Osteoblast (primary cell): ENCODE measurements around the gene DUS2. TPM values are rescaled to one million over a fixed set of nuclear protein-coding genes. Genes with fewer than 3 reads are reported as not detected.

Experiments used
- DNase-seq: peaks from one replicate; pipeline ENCODE4 v3.0.0; 2011; ENCODE audit warnings: low spot score, mixed read lengths; ENCODE audit not compliant: insufficient read length; ENCODE audit errors: missing footprints
- H2AFZ ChIP-seq: 2 replicates; pipeline ENCODE4 v1.6.0; 2011; ENCODE audit warnings: mild to moderate bottlenecking, low read length
- H3K27ac ChIP-seq: 2 replicates; pipeline ENCODE4 v1.5.1; 2011; ENCODE audit warnings: mild to moderate bottlenecking, low read depth, low read length, moderate library complexity
- H3K27me3 ChIP-seq: 2 replicates; pipeline ENCODE4 v1.6.0; 2012; ENCODE audit warnings: mild to moderate bottlenecking, control low read depth, inconsistent platforms, low read length, moderate library complexity; ENCODE audit not compliant: insufficient read depth
- H3K36me3 ChIP-seq: 2 replicates; pipeline ENCODE4 v1.5.1; 2011; ENCODE audit warnings: mild to moderate bottlenecking, low read length, control low read depth, moderate library complexity; ENCODE audit not compliant: insufficient read depth
- H3K4me1 ChIP-seq: 2 replicates; pipeline ENCODE4 v1.5.1; 2011; ENCODE audit warnings: mild to moderate bottlenecking, low read length, control low read depth, moderate library complexity; ENCODE audit not compliant: insufficient read depth
- H3K4me2 ChIP-seq: 2 replicates; pipeline ENCODE4 v1.6.0; 2011; ENCODE audit warnings: mild to moderate bottlenecking, low read length; ENCODE audit not compliant: insufficient read depth
- H3K4me3 ChIP-seq: fragments of 200-600 bp; sonication (generic); 3 replicates; pipeline ENCODE4 v1.5.1; 2012; ENCODE audit warnings: mild to moderate bottlenecking, low read length, inconsistent platforms; ENCODE audit not compliant: insufficient read depth
- H3K79me2 ChIP-seq: 2 replicates; pipeline ENCODE4 v1.6.0; 2012; ENCODE audit warnings: mild to moderate bottlenecking, low read length, control low read depth, inconsistent platforms; ENCODE audit not compliant: insufficient read depth
- H3K9me3 ChIP-seq: 2 replicates; pipeline ENCODE4 v1.5.1; 2011; ENCODE audit warnings: low read depth, low read length, control low read depth
- H4K20me1 ChIP-seq: 2 replicates; pipeline ENCODE4 v1.6.0; 2012; ENCODE audit warnings: mild to moderate bottlenecking, low read length, control low read depth; ENCODE audit not compliant: insufficient read depth
- total RNA-seq: library from RNA; depleted of rRNA; stranded (reverse); fragments of >200 nt; gene quantifications from 2 replicates; pipeline ENCODE4 v1.2.3, GENCODE V29; 2012
- TF ChIP-seq, protein P1 (sequence below): IDR thresholded peaks from 2 replicates; pipeline ENCODE4 v1.5.1; 2011; ENCODE audit warnings: mild to moderate bottlenecking, low read depth, low read length, moderate library complexity; ENCODE audit errors: extremely low read depth

The DUS2 gene
- total RNA-seq, 1 donor: 8.7 TPM

DNA sequence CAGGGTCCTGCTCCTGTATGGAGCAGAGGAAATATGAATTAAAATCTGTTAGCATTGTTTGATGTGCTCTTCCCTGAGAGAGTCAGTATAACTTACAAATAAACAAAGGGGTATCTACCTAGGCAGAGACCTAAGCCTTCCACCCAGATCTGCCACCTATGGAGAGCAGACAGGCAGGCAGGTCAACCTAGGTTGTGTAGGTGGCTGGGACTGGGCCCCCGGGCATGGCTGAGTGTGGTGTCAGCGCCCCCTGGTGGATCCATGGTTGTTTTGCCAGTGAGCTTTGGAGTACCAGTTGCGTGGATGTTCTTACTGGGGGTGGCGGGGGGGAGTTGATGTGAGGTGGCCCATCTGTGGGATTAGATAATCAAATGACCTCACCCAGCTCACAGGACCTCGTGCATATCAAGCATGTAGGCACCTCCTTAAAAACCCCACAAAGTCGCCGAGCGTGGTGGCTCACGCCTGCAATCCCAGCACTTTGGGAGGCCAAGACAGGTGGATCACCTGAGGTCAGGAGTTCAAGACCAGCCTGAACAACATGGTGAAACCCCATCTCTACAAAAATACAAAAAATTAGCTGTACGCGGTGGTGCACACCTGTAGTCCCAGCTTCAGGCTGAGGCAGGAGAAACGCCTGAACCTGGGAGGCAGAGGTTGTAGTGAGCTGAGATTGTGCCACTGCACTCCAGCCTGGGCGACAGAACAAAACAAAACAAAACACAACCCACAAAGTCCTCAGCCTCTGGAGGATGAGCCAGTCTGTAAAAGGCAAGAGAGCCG lies 17.6 kb downstream of the DUS2 start:
- Histone ChIP-seq H3K27me3 (no peaks in the 10 kb centered on the region), H3K27ac (no peak overlapping the region), H3K4me1 (no peaks in the 10 kb centered on the region), H3K36me3 (peaks cover 3% of the 10 kb centered on the region), H2AFZ (no peak overlapping the region), H3K9me3 (no peaks in the 10 kb centered on the region), H3K79me2 (no peaks in the 10 kb centered on the region), H4K20me1 (no peaks in the 10 kb centered on the region), H3K4me2 (no peak overlapping the region), H3K4me3 (no peak overlapping the region)
- peak; percentile 84 for DNase-seq
- TF ChIP-seq, protein P1, sequence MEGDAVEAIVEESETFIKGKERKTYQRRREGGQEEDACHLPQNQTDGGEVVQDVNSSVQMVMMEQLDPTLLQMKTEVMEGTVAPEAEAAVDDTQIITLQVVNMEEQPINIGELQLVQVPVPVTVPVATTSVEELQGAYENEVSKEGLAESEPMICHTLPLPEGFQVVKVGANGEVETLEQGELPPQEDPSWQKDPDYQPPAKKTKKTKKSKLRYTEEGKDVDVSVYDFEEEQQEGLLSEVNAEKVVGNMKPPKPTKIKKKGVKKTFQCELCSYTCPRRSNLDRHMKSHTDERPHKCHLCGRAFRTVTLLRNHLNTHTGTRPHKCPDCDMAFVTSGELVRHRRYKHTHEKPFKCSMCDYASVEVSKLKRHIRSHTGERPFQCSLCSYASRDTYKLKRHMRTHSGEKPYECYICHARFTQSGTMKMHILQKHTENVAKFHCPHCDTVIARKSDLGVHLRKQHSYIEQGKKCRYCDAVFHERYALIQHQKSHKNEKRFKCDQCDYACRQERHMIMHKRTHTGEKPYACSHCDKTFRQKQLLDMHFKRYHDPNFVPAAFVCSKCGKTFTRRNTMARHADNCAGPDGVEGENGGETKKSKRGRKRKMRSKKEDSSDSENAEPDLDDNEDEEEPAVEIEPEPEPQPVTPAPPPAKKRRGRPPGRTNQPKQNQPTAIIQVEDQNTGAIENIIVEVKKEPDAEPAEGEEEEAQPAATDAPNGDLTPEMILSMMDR: peak; percentile 88

DNA sequence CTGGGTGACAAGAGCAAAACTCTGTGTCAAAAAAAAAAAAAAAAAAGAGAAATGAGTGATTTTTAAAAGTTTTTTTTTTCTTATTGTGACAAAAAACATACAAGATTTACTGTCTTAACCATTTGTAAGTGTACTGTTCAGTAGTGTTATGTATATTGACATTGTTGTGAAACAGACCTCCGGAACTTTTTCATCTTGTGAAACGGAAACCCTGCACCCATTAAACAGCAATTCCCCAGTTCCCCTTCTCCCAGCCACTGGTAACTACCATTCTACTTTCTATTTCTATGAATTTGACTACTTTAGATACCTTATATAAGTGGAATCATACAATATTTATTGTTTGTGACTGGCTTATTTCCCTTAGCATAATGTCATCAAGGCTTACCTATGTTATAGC lies 18.7 kb downstream of the DUS2 start:
- Histone ChIP-seq H3K27me3 (no peaks in the 10 kb centered on the region), H4K20me1 (no peaks in the 10 kb centered on the region), H2AFZ (no peak overlapping the region), H3K9me3 (no peaks in the 10 kb centered on the region), H3K27ac (no peak overlapping the region), H3K36me3 (peaks cover 3% of the 10 kb centered on the region), H3K4me2 (no peak overlapping the region), H3K4me3 (no peak overlapping the region), H3K4me1 (no peaks in the 10 kb centered on the region), H3K79me2 (no peaks in the 10 kb centered on the region)
- DNase-seq: no peak
- TF ChIP-seq, protein P1: no peak

GRCh38 chr16:68046106-68046505 lies 23.0 kb downstream of the DUS2 start:
- no peaks in the 10 kb centered on the region for H3K9me3 ChIP-seq
- no peaks in the 10 kb centered on the region for H4K20me1 ChIP-seq
- H2AFZ ChIP-seq: no peak overlapping the region
- no peak overlapping the region for H3K27ac ChIP-seq
- peaks cover 9% of the 10 kb centered on the region for H3K36me3 ChIP-seq
- H3K27me3 ChIP-seq: no peaks in the 10 kb centered on the region
- H3K4me2 ChIP-seq: no peak overlapping the region
- no peak for DNase-seq
- H3K4me1 ChIP-seq: no peaks in the 10 kb centered on the region
- H3K4me3 ChIP-seq: no peak overlapping the region
- TF ChIP-seq, protein P1: no peak
- H3K79me2 ChIP-seq: no peaks in the 10 kb centered on the region

DNA sequence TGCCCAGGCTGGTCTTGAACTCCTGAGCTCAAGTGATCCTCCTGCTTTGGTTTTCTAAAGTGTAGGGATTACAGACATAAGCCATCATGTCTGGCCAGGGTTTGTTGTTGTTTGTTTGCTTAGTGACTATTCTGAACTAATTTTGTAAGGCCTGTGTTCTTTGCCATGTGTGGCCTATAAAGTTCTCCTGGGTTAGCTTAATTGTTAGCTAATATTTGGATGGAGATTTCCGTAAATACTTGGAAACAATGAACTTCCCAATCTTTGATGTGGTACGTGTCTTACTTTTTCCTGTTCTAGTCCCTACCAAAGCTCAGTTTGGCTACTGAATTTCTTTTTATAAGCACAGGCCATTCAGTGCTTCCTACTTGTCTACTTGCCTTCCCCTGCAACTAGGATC lies 24.9 kb downstream of the DUS2 start:
- Histone ChIP-seq H2AFZ (no peak overlapping the region), H3K79me2 (no peaks in the 10 kb centered on the region), H3K27me3 (no peaks in the 10 kb centered on the region), H3K4me1 (no peaks in the 10 kb centered on the region), H3K27ac (no peak overlapping the region), H3K9me3 (no peaks in the 10 kb centered on the region), H3K36me3 (peaks cover 7% of the 10 kb centered on the region), H3K4me3 (no peak overlapping the region), H4K20me1 (no peaks in the 10 kb centered on the region), H3K4me2 (no peak overlapping the region)
- no peak for DNase-seq
- TF ChIP-seq, protein P1: no peak
